H9 (cell line): ENCODE data around the gene PRSS27. TPM values are rescaled to one million over a fixed set of nuclear protein-coding genes. Genes with fewer than 3 reads are reported as not detected.

ENCODE experiments used
- DNase-seq: peaks from one replicate; pipeline ENCODE4 v3.0.0-alpha.2; 2017
- H2AFZ ChIP-seq: one replicate; pipeline ENCODE4 v1.6.1; 2013; ENCODE audit warnings: mild to moderate bottlenecking, low read length, control low read depth, moderate library complexity
- H2AK5ac ChIP-seq: 2 replicates; pipeline ENCODE4 v1.6.1; 2013; ENCODE audit warnings: low read length, control low read depth, mixed read lengths; ENCODE audit not compliant: insufficient read length
- H2BK120ac ChIP-seq: one replicate; pipeline ENCODE4 v1.6.1; 2013; ENCODE audit warnings: low read depth, mild to moderate bottlenecking, low read length, control low read depth, inconsistent platforms; ENCODE audit not compliant: poor library complexity, severe bottlenecking
- H2BK12ac ChIP-seq: 2 replicates; pipeline ENCODE4 v1.6.1; 2013; ENCODE audit warnings: low read length, control low read depth, mixed read lengths, low read depth; ENCODE audit not compliant: insufficient read length
- H2BK15ac ChIP-seq: 2 replicates; pipeline ENCODE4 v1.6.1; 2013; ENCODE audit warnings: low read depth, low read length, control low read depth
- H2BK20ac ChIP-seq: one replicate; pipeline ENCODE4 v1.6.1; 2013; ENCODE audit warnings: low read depth, mild to moderate bottlenecking, low read length, control low read depth, inconsistent platforms; ENCODE audit not compliant: poor library complexity, severe bottlenecking
- H2BK5ac ChIP-seq: 2 replicates; pipeline ENCODE4 v1.6.1; 2013; ENCODE audit warnings: low read length, control low read depth, mixed read lengths; ENCODE audit not compliant: insufficient read length
- H3K14ac ChIP-seq: 2 replicates; pipeline ENCODE4 v1.6.1; 2013; ENCODE audit warnings: low read length, control low read depth; ENCODE audit not compliant: insufficient read depth
- H3K18ac ChIP-seq: 2 replicates; pipeline ENCODE4 v1.6.1; 2013; ENCODE audit warnings: low read depth, mild to moderate bottlenecking, mixed read lengths, low read length, control low read depth; ENCODE audit not compliant: insufficient read length
- H3K23ac ChIP-seq: 2 replicates; pipeline ENCODE4 v1.6.1; 2013; ENCODE audit warnings: low read length, control low read depth, mixed read lengths, low read depth; ENCODE audit not compliant: insufficient read length
- H3K23me2 ChIP-seq: 2 replicates; pipeline ENCODE4 v1.6.1; 2013; ENCODE audit warnings: low read depth, mild to moderate bottlenecking, mixed read lengths, low read length, control low read depth; ENCODE audit not compliant: insufficient read length, poor library complexity, severe bottlenecking
- H3K27ac ChIP-seq: 2 replicates; pipeline ENCODE4 v1.5.1; 2013; ENCODE audit warnings: low read length, control low read depth, mixed read lengths, low read depth; ENCODE audit not compliant: insufficient read length
- H3K27me3 ChIP-seq: 2 replicates; pipeline ENCODE4 v1.6.1; 2013; ENCODE audit warnings: low read length, control low read depth, inconsistent platforms; ENCODE audit not compliant: insufficient read depth
- H3K4ac ChIP-seq: 2 replicates; pipeline ENCODE4 v1.6.1; 2013; ENCODE audit warnings: low read depth, mild to moderate bottlenecking, control low read depth, inconsistent platforms, low read length, moderate library complexity
- H3K4me1 ChIP-seq: 2 replicates; pipeline ENCODE4 v1.6.1; 2013; ENCODE audit warnings: low read length, control low read depth, inconsistent platforms; ENCODE audit not compliant: insufficient read depth
- H3K4me2 ChIP-seq: 2 replicates; pipeline ENCODE4 v1.6.1; 2013; ENCODE audit warnings: low read length, control low read depth, mixed read lengths; ENCODE audit not compliant: insufficient read length, insufficient read depth
- H3K56ac ChIP-seq: 2 replicates; pipeline ENCODE4 v1.6.1; 2013; ENCODE audit warnings: low read depth, mild to moderate bottlenecking, mixed read lengths, low read length, control low read depth; ENCODE audit not compliant: insufficient read length
- H3K79me1 ChIP-seq: 2 replicates; pipeline ENCODE4 v1.6.1; 2013; ENCODE audit warnings: low read depth, mild to moderate bottlenecking, moderate library complexity, low read length, control low read depth, inconsistent platforms; ENCODE audit not compliant: insufficient read depth, poor library complexity, severe bottlenecking
- H3K79me2 ChIP-seq: 2 replicates; pipeline ENCODE4 v1.6.1; 2013; ENCODE audit warnings: low read length, control low read depth, inconsistent platforms; ENCODE audit not compliant: insufficient read depth
- H3K9ac ChIP-seq: 2 replicates; pipeline ENCODE4 v1.6.1; 2013; ENCODE audit warnings: low read length, control low read depth, mixed read lengths; ENCODE audit not compliant: insufficient read length; ENCODE audit errors: extremely low read depth
- H3K9me3 ChIP-seq: one replicate; pipeline ENCODE4 v1.6.1; 2013; ENCODE audit warnings: low read depth, low read length, inconsistent platforms; ENCODE audit not compliant: control insufficient read depth
- H3T11ph ChIP-seq: one replicate; pipeline ENCODE4 v1.6.1; 2013; ENCODE audit warnings: mild to moderate bottlenecking, low read length, control low read depth, inconsistent platforms
- H4K20me1 ChIP-seq: one replicate; pipeline ENCODE4 v1.6.1; 2013; ENCODE audit not compliant: control insufficient read depth, insufficient read length, insufficient read depth
- H4K5ac ChIP-seq: 2 replicates; pipeline ENCODE4 v1.6.1; 2013; ENCODE audit warnings: low read depth, mild to moderate bottlenecking, mixed read lengths, low read length, control low read depth; ENCODE audit not compliant: insufficient read length
- H4K8ac ChIP-seq: replicated peaks from 2 replicates; pipeline ENCODE4 v1.6.1; 2013; ENCODE audit warnings: low read length, control low read depth, mixed read lengths, low read depth; ENCODE audit not compliant: insufficient read length
- H4K91ac ChIP-seq: 2 replicates; pipeline ENCODE4 v1.6.1; 2013; ENCODE audit warnings: low read depth, mild to moderate bottlenecking, moderate library complexity, mixed read lengths, low read length, control low read depth; ENCODE audit not compliant: insufficient read length
- H3K27ac Mint-ChIP-seq, 3 experiments: 2 replicates in 2 of 3; 3 replicates in 1 of 3; pipeline ENCODE4 v1.8.0; 2020 to 2021; ENCODE audit warnings: mixed read lengths in 3 of 3, mild to moderate bottlenecking in 1 of 3, moderate library complexity in 1 of 3
- H3K27me3 Mint-ChIP-seq: 2 replicates; pipeline ENCODE4 v1.8.0; 2021; ENCODE audit warnings: low read depth, mild to moderate bottlenecking, moderate library complexity, mixed read lengths
- H3K36me3 Mint-ChIP-seq, 3 experiments: 2 replicates in 2 of 3; 3 replicates in 1 of 3; pipeline ENCODE4 v1.8.0; 2020 to 2021; ENCODE audit warnings: low read depth in 3 of 3, mixed read lengths in 3 of 3; ENCODE audit not compliant: insufficient read depth in 1 of 3
- H3K4me1 Mint-ChIP-seq, 2 experiments: 2 replicates each; pipeline ENCODE4 v1.8.0; 2020; ENCODE audit warnings: mixed read lengths in 2 of 2
- H3K4me3 Mint-ChIP-seq, 2 experiments: 2 replicates in 1 of 2; 3 replicates in 1 of 2; pipeline ENCODE4 v1.8.0; 2020 to 2021; ENCODE audit warnings: mild to moderate bottlenecking in 2 of 2, mixed read lengths in 2 of 2, moderate library complexity in 1 of 2
- H3K9me3 Mint-ChIP-seq, 2 experiments: 2 replicates in 1 of 2; 3 replicates in 1 of 2; pipeline ENCODE4 v1.8.0; 2020; ENCODE audit warnings: mild to moderate bottlenecking in 2 of 2, mixed read lengths in 2 of 2, moderate library complexity in 1 of 2
- CTCF ChIP-seq: fragments of 200-600 bp; sonication (generic); conservative IDR thresholded peaks from 3 replicates; pipeline ENCODE4 v1.8.0; 2021; ENCODE audit warnings: antibody characterized with exemption, mild to moderate bottlenecking
- WGBS: extraction: QIAGEN DNeasy Blood & Tissue Kit; methylation state at CpG from one replicate; pipeline ENCODE4 v1.1.7; 2013; ENCODE audit warnings: missing lambda C conversion rate, low lambda C conversion rate, mixed read lengths; ENCODE audit not compliant: insufficient read length; ENCODE audit errors: extremely low coverage; 5-methylcytosine and 5-hydroxymethylcytosine counted together
- total RNA-seq: library from RNA; stranded (reverse); gene quantifications from 2 replicates; pipeline ENCODE4 v1.2.1, GENCODE V29; 2021

Gene PRSS27
- total RNA-seq, 1 experiment from 2014 or later, result 5.0 TPM

GRCh38 chr16:2675714-2676113, 44.3 kb downstream of the PRSS27 start:
- Histone ChIP-seq H2BK5ac (no peak overlapping the region), H2BK120ac (no peak overlapping the region), H3K4me2 (no peak overlapping the region), H3K27ac (no peak overlapping the region), H3K4me1 (no peaks in the 10 kb centered on the region), H2AK5ac (no peak overlapping the region), H3K9ac (no peak overlapping the region), H3K18ac (no peak overlapping the region), H3K23me2 (no peaks in the 10 kb centered on the region), H3K56ac (no peak overlapping the region), H4K91ac (no peak overlapping the region), H2AFZ (no peak overlapping the region), H3K79me2 (no peaks in the 10 kb centered on the region), H3T11ph (no peak overlapping the region), H3K4ac (no peak overlapping the region), H2BK15ac (no peak overlapping the region), H3K79me1 (no peaks in the 10 kb centered on the region), H3K14ac (no peak overlapping the region), H3K27me3 (no peaks in the 10 kb centered on the region), H4K5ac (no peak overlapping the region), H2BK12ac (no peak overlapping the region), H3K9me3 (no peaks in the 10 kb centered on the region), H2BK20ac (no peak overlapping the region), H4K20me1 (no peaks in the 10 kb centered on the region), H4K8ac (no peak overlapping the region), H3K23ac (no peak overlapping the region)
- Mint-ChIP-seq H3K4me1 (peaks cover 3 to 7% of the 10 kb centered on the region in 2 experiments), H3K36me3 (peaks cover 0 to 7% (median 7%) of the 10 kb centered on the region in 3 experiments; a peak in 2 of 7 replicates), H3K27me3 (no peaks in the 10 kb centered on the region), H3K9me3 (no peaks in the 10 kb centered on the region; a peak in 1 of 5 replicates), H3K4me3 (no peak overlapping the region), H3K27ac (no peak overlapping the region)
- DNase-seq, result no peak
- TF ChIP-seq CTCF, result no peak
- WGBS, result no CpG with 5 or more reads among the region's 16 CpGs
